Measurements from ENCODE around the gene KIF2C. TPM values are rescaled to one million over a fixed set of nuclear protein-coding genes. Genes with fewer than 3 reads are reported as not detected.
A peak's percentile ranks its signal among the peaks of the same experiment; 100 is the strongest.

The KIF2C gene
- total and polyA plus RNA-seq, 9 of the 15 experiments (the other 6 are each of a cell fraction or from before 2014, with no cell fraction given): 84.9 to 226 (median 169) TPM

GRCh38 chr1:44777547-44777946 is 37.9 kb downstream of the KIF2C start:
- peak overlapping the region; percentile 93 for H3K4me2 ChIP-seq (ENCODE audit: insufficient read depth, low read length)
- H3K4me3 ChIP-seq: peak overlapping the region; percentile 75
- peak overlapping the region; percentile 98 for H3K27ac ChIP-seq (ENCODE audit: extremely low read depth, low read depth, low read length)
- WGBS (ENCODE audit: insufficient coverage, low coverage, missing lambda C conversion rate): 41% methylated on average over 14 of the region's 14 CpGs
- H4K20me1 ChIP-seq (replicated peaks; ENCODE audit: control insufficient read depth, insufficient read depth, low read length): peaks cover 31% of the 10 kb centered on the region
- H3K79me2 ChIP-seq (ENCODE audit: control insufficient read depth, insufficient read depth, low read length): peaks cover 54% of the 10 kb centered on the region
- no peak for ATAC-seq
- H3K4me1 ChIP-seq (replicated peaks in 1 of 2; ENCODE audit: control insufficient read depth in 2 of 2, insufficient read depth in 2 of 2, low read length in 2 of 2): peaks cover 13 to 22% of the 10 kb centered on the region in 2 experiments
- intact Hi-C loops (cut with micrococcal nuclease): loop anchor here (5.0 kb wide), 1 partner anchor 40 kb away; no protein-coding TSS in a partner anchor
- POLR2A ChIA-PET: interaction anchor here (0.6 to 11.6 kb wide), 13 partner anchors 8 to 522 kb away, joined by 3 to 253 read pairs (median 4); partner anchors contain the start of genes BEST4, BTBD19, DYNLT4 and UROD
- peak overlapping the region; percentile 99 for H3K9ac ChIP-seq (ENCODE audit: insufficient read depth in 1 of 2, low read depth in 2 of 2, low read length in 2 of 2)
- DNase-seq (ENCODE audit: extremely low read depth in 1 of 4, low spot score in 3 of 4): no peak
- H3K9me3 ChIP-seq (replicated peaks; ENCODE audit: control insufficient read depth, insufficient read depth, low read depth, low read length): no peaks in the 10 kb centered on the region
- peaks cover 60% of the 10 kb centered on the region for H3K36me3 ChIP-seq (ENCODE audit: control insufficient read depth, insufficient read depth, low read length)
- CTCF ChIA-PET (ENCODE audit: low intra/inter-chr PET ratio): no interaction called here
- H3K27me3 ChIP-seq (ENCODE audit: control insufficient read depth in 2 of 2, insufficient read depth in 2 of 2, low read length in 2 of 2): no peaks in the 10 kb centered on the region
- no peak overlapping the region for H2AFZ ChIP-seq (ENCODE audit: low read depth, low read length)
- no peak for FAIRE-seq
- H3K9me1 ChIP-seq (ENCODE audit: control insufficient read depth, insufficient read depth, low read length): peaks cover 10% of the 10 kb centered on the region
- BruUV-seq (replicated peaks): no TSS peak
- in situ Hi-C loops (cut with MboI): no loop called here
- no peak for TF ChIP-seq SLC30A9 (CRISPR knock-in tag; IDR thresholded peaks at IDR 0.05)
- no peak for TF ChIP-seq ZNF133 (CRISPR knock-in tag; IDR thresholded peaks at IDR 0.05)
- no peak for TF ChIP-seq ZNF41 (CRISPR knock-in tag; conservative IDR thresholded peaks at IDR 0.05)
- no peak for TF ChIP-seq BMI1 (IDR thresholded peaks at IDR 0.05; ENCODE audit: low read length)
- TF ChIP-seq IFI16 (CRISPR knock-in tag; IDR thresholded peaks at IDR 0.05): no peak
- no peak for TF ChIP-seq ZNF589 (CRISPR knock-in tag; IDR thresholded peaks at IDR 0.05; ENCODE audit: low read depth)
- TF ChIP-seq HNRNPLL (IDR thresholded peaks at IDR 0.05; ENCODE audit: low read depth, low read length, poor library complexity, severe bottlenecking): no peak
- peak; percentile 44; the same call in 1 of the 2 replicates for TF ChIP-seq ZBED1 (IDR thresholded peaks at IDR 0.05)
- TF ChIP-seq NR0B1 (IDR thresholded peaks at IDR 0.05; ENCODE audit: partially characterized antibody): no peak
- TF ChIP-seq, protein P1, sequence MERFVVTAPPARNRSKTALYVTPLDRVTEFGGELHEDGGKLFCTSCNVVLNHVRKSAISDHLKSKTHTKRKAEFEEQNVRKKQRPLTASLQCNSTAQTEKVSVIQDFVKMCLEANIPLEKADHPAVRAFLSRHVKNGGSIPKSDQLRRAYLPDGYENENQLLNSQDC (CRISPR knock-in tag; IDR thresholded peaks at IDR 0.05): no peak
- TF ChIP-seq SNRNP70 (optimal IDR thresholded peaks at IDR 0.05; ENCODE audit: low read depth, low read length): peak; percentile 30
- TF ChIP-seq, protein P2, sequence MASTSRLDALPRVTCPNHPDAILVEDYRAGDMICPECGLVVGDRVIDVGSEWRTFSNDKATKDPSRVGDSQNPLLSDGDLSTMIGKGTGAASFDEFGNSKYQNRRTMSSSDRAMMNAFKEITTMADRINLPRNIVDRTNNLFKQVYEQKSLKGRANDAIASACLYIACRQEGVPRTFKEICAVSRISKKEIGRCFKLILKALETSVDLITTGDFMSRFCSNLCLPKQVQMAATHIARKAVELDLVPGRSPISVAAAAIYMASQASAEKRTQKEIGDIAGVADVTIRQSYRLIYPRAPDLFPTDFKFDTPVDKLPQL (IDR thresholded peaks at IDR 0.05; ENCODE audit: extremely low read depth, insufficient read length): no peak
- no peak for TF ChIP-seq ZNF23 (CRISPR knock-in tag; IDR thresholded peaks at IDR 0.05)
- no peak for TF ChIP-seq L3MBTL2 (IDR thresholded peaks at IDR 0.05)
- TF ChIP-seq CLOCK (CRISPR knock-in tag; IDR thresholded peaks at IDR 0.05; ENCODE audit: borderline replicate concordance): no peak
- TF ChIP-seq NELFE (IDR thresholded peaks at IDR 0.05; ENCODE audit: insufficient read depth, insufficient read length): no peak
- TF ChIP-seq TEAD2 (tag; IDR thresholded peaks at IDR 0.05): no peak
- TF ChIP-seq MYC (IDR thresholded peaks at IDR 0.05; ENCODE audit: low read depth, low read length): no peak
- TF ChIP-seq MYC (CRISPR knock-in tag; IDR thresholded peaks at IDR 0.05; ENCODE audit: borderline replicate concordance, low read depth): no peak
- TF ChIP-seq HEY1 (CRISPR knock-in tag; IDR thresholded peaks at IDR 0.05; ENCODE audit: borderline replicate concordance): no peak

Measured in K562 (cell line).